Prostate gland (tissue), 2 donors: ENCODE results near the gene MYO16.

Experiments used
- CTCF ChIP-seq, 4 experiments: fragments of 200-600 bp in 2 of 4; fragments of 450-650 bp in 2 of 4; sonication (generic) in 2 of 4; IDR thresholded peaks; 1 replicate in 3 of 4; 2 replicates in 1 of 4; pipeline ENCODE4 v1.5.1; 2016 to 2019; ENCODE audit warnings: antibody characterized with exemption in 4 of 4, mild to moderate bottlenecking in 2 of 4, moderate library complexity in 2 of 4
- POLR2A ChIP-seq: fragments of 450-650 bp; IDR thresholded peaks from one replicate; pipeline ENCODE4 v1.6.1; 2016; ENCODE audit warnings: antibody characterized with exemption, mild to moderate bottlenecking

- TF ChIP-seq CTCF (IDR thresholded peaks at IDR 0.05) (no peak), POLR2A (no peak)
Measured at GRCh38 chr13:108980237-108980636, 350.8 kb downstream of the MYO16 start.
